ENCODE data around the gene L3HYPDH. TPM values are rescaled to one million over a fixed set of nuclear protein-coding genes. Genes with fewer than 3 reads are reported as not detected.
A peak's percentile ranks its signal among the peaks of the same experiment; 100 is the strongest.
"Not testable (repeated sequence)": the region's sequence is repeated elsewhere in the genome, so short reads cannot be mapped to it uniquely, and the experiment has no call there.

Gene L3HYPDH
- total RNA-seq, 2 donors from 2014 or later = 69.0 to 74.9 TPM

DNA sequence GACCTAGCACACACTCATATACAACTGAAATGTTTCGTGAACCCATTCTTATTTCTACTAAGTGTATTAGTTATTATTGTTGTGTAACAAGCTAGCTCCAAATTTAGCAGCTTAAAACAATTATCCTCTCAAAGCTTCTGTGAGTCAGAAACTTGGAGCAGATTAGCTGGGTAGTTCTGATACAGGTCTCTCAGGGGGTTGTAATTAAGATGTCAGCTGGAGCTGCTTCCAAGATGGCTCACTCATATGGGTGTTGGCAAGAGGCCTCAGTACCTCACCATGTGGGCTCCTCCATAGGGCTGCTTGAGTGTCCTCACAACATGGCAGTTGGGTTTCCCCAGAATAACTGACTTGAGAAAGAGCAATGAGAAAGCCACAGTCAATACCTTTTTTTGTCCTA is 28.8 kb downstream of the L3HYPDH start:
- DNase-seq (ENCODE audit: low spot score) = no peak
- H3K27me3 ChIP-seq (replicated peaks; ENCODE audit: insufficient read depth) = no peaks in the 10 kb centered on the region
- no peak overlapping the region for H3K4me3 ChIP-seq
- H3K27ac ChIP-seq = peak overlapping the region; percentile 21 to 88
- TF ChIP-seq, protein P1, sequence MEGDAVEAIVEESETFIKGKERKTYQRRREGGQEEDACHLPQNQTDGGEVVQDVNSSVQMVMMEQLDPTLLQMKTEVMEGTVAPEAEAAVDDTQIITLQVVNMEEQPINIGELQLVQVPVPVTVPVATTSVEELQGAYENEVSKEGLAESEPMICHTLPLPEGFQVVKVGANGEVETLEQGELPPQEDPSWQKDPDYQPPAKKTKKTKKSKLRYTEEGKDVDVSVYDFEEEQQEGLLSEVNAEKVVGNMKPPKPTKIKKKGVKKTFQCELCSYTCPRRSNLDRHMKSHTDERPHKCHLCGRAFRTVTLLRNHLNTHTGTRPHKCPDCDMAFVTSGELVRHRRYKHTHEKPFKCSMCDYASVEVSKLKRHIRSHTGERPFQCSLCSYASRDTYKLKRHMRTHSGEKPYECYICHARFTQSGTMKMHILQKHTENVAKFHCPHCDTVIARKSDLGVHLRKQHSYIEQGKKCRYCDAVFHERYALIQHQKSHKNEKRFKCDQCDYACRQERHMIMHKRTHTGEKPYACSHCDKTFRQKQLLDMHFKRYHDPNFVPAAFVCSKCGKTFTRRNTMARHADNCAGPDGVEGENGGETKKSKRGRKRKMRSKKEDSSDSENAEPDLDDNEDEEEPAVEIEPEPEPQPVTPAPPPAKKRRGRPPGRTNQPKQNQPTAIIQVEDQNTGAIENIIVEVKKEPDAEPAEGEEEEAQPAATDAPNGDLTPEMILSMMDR (IDR thresholded peaks at IDR 0.05) = no peak
- peaks cover 8 to 11% of the 10 kb centered on the region in 2 donors for H3K4me1 ChIP-seq (ENCODE audit: control insufficient read depth in 1 of 2, low read depth in 2 of 2)
- ATAC-seq (ENCODE audit: insufficient number of reproducible peaks, low FRiP score, low read depth) = no peak
- no peaks in the 10 kb centered on the region for H3K36me3 ChIP-seq
- no peaks in the 10 kb centered on the region for H3K9me3 ChIP-seq

DNA sequence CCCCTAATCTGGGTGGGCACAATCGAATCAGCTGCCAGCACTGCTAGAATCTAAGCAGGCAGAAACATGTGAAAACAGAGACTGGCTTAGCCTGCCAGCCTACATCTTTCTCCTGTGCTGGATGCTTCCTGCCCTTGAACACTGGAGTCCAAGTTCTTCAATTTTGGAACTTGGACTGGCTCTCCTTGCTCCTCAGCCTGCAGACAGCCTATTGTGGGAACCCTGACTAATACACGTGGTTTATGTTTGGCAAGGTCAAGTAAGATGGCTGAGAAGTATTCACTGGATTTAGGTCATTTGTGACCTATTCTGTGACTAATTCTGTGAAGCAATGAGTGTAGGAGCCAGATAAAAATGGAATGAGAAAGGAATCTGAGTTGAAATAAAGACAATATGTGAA is 30.1 kb downstream of the L3HYPDH start:
- Histone ChIP-seq H3K4me3 (no peak overlapping the region), H3K27ac (peak overlapping the region; percentile 74 to 88), H3K36me3 (no peaks in the 10 kb centered on the region), H3K27me3 (replicated peaks; ENCODE audit: insufficient read depth) (no peaks in the 10 kb centered on the region), H3K9me3 (no peaks in the 10 kb centered on the region), H3K4me1 (ENCODE audit: control insufficient read depth in 1 of 2, low read depth in 2 of 2) (peaks cover 8 to 11% of the 10 kb centered on the region in 2 donors)
- DNase-seq (ENCODE audit: low spot score) = peak; percentile 25
- TF ChIP-seq, protein P1 (IDR thresholded peaks at IDR 0.05) = no peak
- peak; percentile 100 for ATAC-seq (ENCODE audit: insufficient number of reproducible peaks, low FRiP score, low read depth)

DNA sequence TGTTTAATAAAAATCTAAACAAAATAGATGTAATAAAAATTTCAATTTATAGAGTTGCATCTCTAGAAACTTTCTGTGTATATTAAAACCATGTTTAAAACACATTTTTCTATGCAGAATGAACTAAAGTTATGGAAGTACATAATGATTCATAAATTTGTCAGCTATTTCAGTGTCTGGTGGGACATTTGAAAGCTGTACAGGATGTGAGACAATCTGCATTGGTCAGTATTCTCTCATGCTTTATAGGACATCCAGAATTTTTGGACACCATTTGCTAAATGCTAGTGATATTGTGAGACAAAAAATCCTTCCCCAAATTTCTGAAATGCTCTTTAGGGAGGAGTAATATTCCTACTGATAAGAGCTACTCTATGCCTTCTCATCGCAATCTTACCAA is 32.4 kb downstream of the L3HYPDH start:
- no peak overlapping the region for H3K4me3 ChIP-seq
- no peak overlapping the region for H3K27ac ChIP-seq
- TF ChIP-seq, protein P1 (IDR thresholded peaks at IDR 0.05) = no peak
- no peak for DNase-seq (ENCODE audit: low spot score)
- no peaks in the 10 kb centered on the region for H3K9me3 ChIP-seq
- H3K36me3 ChIP-seq = no peaks in the 10 kb centered on the region
- H3K27me3 ChIP-seq (replicated peaks; ENCODE audit: insufficient read depth) = no peaks in the 10 kb centered on the region
- ATAC-seq (ENCODE audit: insufficient number of reproducible peaks, low FRiP score, low read depth) = no peak
- H3K4me1 ChIP-seq (ENCODE audit: control insufficient read depth in 1 of 2, low read depth in 2 of 2) = peaks cover 8 to 11% of the 10 kb centered on the region in 2 donors

DNA sequence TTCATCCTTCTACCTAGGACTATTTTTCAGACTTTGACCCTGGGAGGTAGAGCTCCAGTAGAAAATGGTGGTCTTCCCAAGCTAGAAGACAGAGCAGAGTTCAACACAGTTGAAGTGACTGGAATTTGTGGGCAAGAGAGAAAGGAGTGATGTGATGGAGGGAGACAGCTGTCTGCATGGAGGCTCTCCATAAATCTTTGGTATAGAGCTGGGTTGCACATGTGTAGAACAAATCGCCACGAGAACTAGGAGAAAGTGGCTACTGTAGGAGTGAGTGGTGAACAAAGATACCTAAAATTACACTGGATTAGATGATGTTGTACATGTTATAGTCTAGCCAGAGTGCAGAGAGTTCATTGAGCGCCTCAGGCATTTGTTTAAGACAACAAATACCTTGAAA is 33.5 kb downstream of the L3HYPDH start:
- TF ChIP-seq, protein P1 (IDR thresholded peaks at IDR 0.05) = no peak
- H3K9me3 ChIP-seq = no peaks in the 10 kb centered on the region
- H3K27me3 ChIP-seq (replicated peaks; ENCODE audit: insufficient read depth) = no peaks in the 10 kb centered on the region
- no peak for ATAC-seq (ENCODE audit: insufficient number of reproducible peaks, low FRiP score, low read depth)
- no peaks in the 10 kb centered on the region for H3K36me3 ChIP-seq
- DNase-seq (ENCODE audit: low spot score) = no peak
- no peak overlapping the region for H3K27ac ChIP-seq
- no peak overlapping the region for H3K4me3 ChIP-seq
- peaks cover 8 to 11% of the 10 kb centered on the region in 2 donors for H3K4me1 ChIP-seq (ENCODE audit: control insufficient read depth in 1 of 2, low read depth in 2 of 2)

DNA sequence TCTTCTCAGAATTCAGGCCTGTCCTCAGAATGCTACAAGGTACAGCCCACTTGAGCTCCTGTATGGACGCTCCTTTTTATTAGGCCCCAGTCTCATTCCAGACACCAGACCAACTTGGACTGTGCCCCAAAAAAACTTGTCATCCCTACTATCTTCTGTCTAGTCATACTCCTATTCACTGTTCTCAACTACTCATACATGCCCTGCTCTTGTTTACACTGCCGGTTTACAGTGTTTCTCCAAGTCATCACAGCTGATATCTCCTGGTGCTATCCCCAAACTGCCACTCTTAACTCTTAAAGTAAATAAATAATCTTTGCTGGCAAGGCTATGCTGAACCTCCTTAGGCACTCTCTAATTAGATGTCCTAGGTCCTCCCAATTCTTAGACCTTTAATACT is 35.5 kb downstream of the L3HYPDH start:
- not testable (repeated sequence) for H3K36me3 ChIP-seq; H3K27me3 ChIP-seq (replicated peaks; ENCODE audit: insufficient read depth); ATAC-seq (ENCODE audit: insufficient number of reproducible peaks, low FRiP score, low read depth); H3K4me3 ChIP-seq; H3K4me1 ChIP-seq (ENCODE audit: control insufficient read depth in 1 of 2, low read depth in 2 of 2); H3K9me3 ChIP-seq; DNase-seq (ENCODE audit: low spot score); H3K27ac ChIP-seq

DNA sequence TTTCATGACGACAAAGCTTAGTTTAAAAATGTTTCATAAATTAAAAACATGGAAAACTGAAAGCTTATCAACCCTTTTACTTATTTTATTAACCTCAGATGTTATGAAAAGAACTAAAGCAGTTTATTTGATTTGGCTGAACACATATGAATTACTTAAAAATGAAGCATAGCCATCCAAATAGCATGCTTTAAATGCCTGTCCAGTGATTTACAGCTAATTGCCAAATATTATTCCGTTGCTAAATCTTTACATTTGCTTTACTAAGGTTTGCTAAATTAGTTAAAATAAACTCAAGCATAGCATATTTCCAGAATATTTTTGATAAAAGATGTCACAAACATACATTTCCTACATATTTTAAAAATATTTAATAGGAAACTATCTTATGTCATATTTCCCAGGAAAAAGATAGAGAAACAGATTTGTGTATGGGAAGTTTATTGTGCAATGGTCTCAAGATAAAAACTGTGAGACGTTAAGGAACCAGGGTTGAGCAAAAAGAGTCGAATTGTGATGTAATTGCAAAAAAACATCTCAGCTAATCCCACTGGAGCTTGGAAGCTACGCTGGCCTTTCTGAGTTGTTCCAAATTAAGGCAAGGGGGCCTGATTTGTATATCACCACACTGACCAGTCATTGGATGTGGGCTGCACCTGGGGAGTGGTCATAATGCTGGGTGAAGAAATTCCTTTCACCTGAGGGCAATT is 44.8 kb downstream of the L3HYPDH start:
- Histone ChIP-seq H3K27me3 (replicated peaks; ENCODE audit: insufficient read depth) (no peaks in the 10 kb centered on the region), H3K36me3 (no peaks in the 10 kb centered on the region), H3K27ac (peak overlapping the region; percentile 11 to 75), H3K4me3 (no peak overlapping the region), H3K9me3 (no peaks in the 10 kb centered on the region), H3K4me1 (ENCODE audit: control insufficient read depth in 1 of 2, low read depth in 2 of 2) (peaks cover 23 to 61% of the 10 kb centered on the region in 2 donors)
- ATAC-seq (ENCODE audit: insufficient number of reproducible peaks, low FRiP score, low read depth) = no peak
- TF ChIP-seq, protein P1 (IDR thresholded peaks at IDR 0.05) = no peak
- DNase-seq (ENCODE audit: low spot score) = no peak
